GM23338 (cell line): ENCODE measurements around the gene BIRC6.

Experiments
- CREB1 ChIP-seq: fragments of 250-450 bp; sonication (Bioruptor Pico); IDR thresholded peaks from 2 replicates; pipeline ENCODE4 v1.5.0; 2020; ENCODE audit warnings: low read depth, mild to moderate bottlenecking, moderate library complexity
- EZH2 ChIP-seq: fragments of 200-600 bp; sonication (generic); IDR thresholded peaks from one replicate; pipeline ENCODE4 v1.8.0; 2017; ENCODE audit warnings: antibody characterized with exemption, mild to moderate bottlenecking, low read depth; ENCODE audit not compliant: unreplicated experiment
- EZH2phosphoT487 ChIP-seq: fragments of 200-600 bp; sonication (generic); IDR thresholded peaks from one replicate; pipeline ENCODE4 v1.8.1; 2018; ENCODE audit warnings: antibody characterized with exemption; ENCODE audit not compliant: unreplicated experiment
- JUNB ChIP-seq: IDR thresholded peaks from one replicate; pipeline ENCODE4 v1.6.1; 2016; ENCODE audit warnings: antibody characterized with exemption; ENCODE audit not compliant: unreplicated experiment
- NANOG ChIP-seq: IDR thresholded peaks from 2 replicates; pipeline ENCODE4 v1.6.1; 2016; ENCODE audit warnings: antibody characterized with exemption, borderline replicate concordance
- POLR2AphosphoS5 ChIP-seq: IDR thresholded peaks from 2 replicates; pipeline ENCODE4 v1.6.1; 2016; ENCODE audit warnings: antibody characterized with exemption, low read depth
- STAT1 ChIP-seq: IDR thresholded peaks from one replicate; pipeline ENCODE4 v1.6.1; 2016; ENCODE audit warnings: antibody characterized with exemption; ENCODE audit not compliant: unreplicated experiment
- ZNF114 ChIP-seq: fragments of 250-450 bp; sonication (Bioruptor Pico); IDR thresholded peaks from 2 replicates; pipeline ENCODE4 v1.5.0; 2020; ENCODE audit warnings: mild to moderate bottlenecking, moderate library complexity
- ZNF331 ChIP-seq: fragments of 250-450 bp; sonication (Bioruptor Pico); IDR thresholded peaks from 2 replicates; pipeline ENCODE4 v1.5.0; 2020; ENCODE audit warnings: low read depth, mild to moderate bottlenecking, moderate library complexity
- TF ChIP-seq, protein P1 (sequence below), 2 experiments: fragments of 200-600 bp in 1 of 2; sonication (generic) in 1 of 2; conservative IDR thresholded peaks; 2 replicates each; pipeline versions ENCODE4 v1.5.1 to v1.6.1; 2016 to 2017; ENCODE audit warnings: antibody characterized with exemption in 2 of 2, low read depth in 2 of 2, mild to moderate bottlenecking in 2 of 2, moderate library complexity in 1 of 2
- TF ChIP-seq, protein P2 (sequence below): IDR thresholded peaks from one replicate; pipeline ENCODE4 v1.6.1; 2018; ENCODE audit warnings: antibody characterized with exemption; ENCODE audit not compliant: unreplicated experiment
- TF ChIP-seq, protein P3 (sequence below): IDR thresholded peaks from 2 replicates; pipeline ENCODE4 v1.6.1; 2016; ENCODE audit warnings: antibody characterized with exemption
- TF ChIP-seq, protein P4 (sequence below): fragments of 250-450 bp; sonication (Bioruptor Pico); IDR thresholded peaks from 2 replicates; pipeline ENCODE4 v1.5.0; 2020; ENCODE audit warnings: mild to moderate bottlenecking, moderate library complexity

DNA sequence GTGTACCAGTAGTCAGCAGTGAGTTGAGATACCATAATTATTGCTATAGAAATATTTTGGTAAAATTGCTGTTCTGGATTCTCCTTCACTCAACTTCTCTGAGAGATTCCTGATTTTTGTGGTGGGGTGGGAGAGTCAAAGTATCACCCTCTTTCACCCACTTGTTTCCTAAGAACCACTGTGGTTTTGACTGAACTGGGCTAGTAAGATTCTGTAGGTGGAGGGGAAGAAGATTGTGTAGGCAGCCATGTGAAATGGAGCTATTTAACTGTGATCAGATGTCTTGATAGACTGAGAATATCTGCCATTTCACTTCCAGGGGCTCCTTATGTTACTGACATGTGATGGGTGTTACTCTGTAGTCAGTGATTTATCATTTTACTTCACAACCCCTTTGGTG is 45.3 kb downstream of the BIRC6 start:
- TF ChIP-seq, protein P1, sequence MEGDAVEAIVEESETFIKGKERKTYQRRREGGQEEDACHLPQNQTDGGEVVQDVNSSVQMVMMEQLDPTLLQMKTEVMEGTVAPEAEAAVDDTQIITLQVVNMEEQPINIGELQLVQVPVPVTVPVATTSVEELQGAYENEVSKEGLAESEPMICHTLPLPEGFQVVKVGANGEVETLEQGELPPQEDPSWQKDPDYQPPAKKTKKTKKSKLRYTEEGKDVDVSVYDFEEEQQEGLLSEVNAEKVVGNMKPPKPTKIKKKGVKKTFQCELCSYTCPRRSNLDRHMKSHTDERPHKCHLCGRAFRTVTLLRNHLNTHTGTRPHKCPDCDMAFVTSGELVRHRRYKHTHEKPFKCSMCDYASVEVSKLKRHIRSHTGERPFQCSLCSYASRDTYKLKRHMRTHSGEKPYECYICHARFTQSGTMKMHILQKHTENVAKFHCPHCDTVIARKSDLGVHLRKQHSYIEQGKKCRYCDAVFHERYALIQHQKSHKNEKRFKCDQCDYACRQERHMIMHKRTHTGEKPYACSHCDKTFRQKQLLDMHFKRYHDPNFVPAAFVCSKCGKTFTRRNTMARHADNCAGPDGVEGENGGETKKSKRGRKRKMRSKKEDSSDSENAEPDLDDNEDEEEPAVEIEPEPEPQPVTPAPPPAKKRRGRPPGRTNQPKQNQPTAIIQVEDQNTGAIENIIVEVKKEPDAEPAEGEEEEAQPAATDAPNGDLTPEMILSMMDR (conservative IDR thresholded peaks at IDR 0.05; ENCODE audit: low read depth in 2 of 2): no peak
- TF ChIP-seq, protein P2, sequence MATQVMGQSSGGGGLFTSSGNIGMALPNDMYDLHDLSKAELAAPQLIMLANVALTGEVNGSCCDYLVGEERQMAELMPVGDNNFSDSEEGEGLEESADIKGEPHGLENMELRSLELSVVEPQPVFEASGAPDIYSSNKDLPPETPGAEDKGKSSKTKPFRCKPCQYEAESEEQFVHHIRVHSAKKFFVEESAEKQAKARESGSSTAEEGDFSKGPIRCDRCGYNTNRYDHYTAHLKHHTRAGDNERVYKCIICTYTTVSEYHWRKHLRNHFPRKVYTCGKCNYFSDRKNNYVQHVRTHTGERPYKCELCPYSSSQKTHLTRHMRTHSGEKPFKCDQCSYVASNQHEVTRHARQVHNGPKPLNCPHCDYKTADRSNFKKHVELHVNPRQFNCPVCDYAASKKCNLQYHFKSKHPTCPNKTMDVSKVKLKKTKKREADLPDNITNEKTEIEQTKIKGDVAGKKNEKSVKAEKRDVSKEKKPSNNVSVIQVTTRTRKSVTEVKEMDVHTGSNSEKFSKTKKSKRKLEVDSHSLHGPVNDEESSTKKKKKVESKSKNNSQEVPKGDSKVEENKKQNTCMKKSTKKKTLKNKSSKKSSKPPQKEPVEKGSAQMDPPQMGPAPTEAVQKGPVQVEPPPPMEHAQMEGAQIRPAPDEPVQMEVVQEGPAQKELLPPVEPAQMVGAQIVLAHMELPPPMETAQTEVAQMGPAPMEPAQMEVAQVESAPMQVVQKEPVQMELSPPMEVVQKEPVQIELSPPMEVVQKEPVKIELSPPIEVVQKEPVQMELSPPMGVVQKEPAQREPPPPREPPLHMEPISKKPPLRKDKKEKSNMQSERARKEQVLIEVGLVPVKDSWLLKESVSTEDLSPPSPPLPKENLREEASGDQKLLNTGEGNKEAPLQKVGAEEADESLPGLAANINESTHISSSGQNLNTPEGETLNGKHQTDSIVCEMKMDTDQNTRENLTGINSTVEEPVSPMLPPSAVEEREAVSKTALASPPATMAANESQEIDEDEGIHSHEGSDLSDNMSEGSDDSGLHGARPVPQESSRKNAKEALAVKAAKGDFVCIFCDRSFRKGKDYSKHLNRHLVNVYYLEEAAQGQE: no peak
- TF ChIP-seq ZNF331 (CRISPR knock-in tag) (no peak), POLR2AphosphoS5 (no peak), EZH2phosphoT487 (no peak), EZH2 (no peak), CREB1 (no peak), STAT1 (no peak), ZNF114 (no peak), JUNB (no peak), NANOG (no peak)
- TF ChIP-seq, protein P3, sequence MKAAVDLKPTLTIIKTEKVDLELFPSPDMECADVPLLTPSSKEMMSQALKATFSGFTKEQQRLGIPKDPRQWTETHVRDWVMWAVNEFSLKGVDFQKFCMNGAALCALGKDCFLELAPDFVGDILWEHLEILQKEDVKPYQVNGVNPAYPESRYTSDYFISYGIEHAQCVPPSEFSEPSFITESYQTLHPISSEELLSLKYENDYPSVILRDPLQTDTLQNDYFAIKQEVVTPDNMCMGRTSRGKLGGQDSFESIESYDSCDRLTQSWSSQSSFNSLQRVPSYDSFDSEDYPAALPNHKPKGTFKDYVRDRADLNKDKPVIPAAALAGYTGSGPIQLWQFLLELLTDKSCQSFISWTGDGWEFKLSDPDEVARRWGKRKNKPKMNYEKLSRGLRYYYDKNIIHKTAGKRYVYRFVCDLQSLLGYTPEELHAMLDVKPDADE: no peak
- TF ChIP-seq, protein P4, sequence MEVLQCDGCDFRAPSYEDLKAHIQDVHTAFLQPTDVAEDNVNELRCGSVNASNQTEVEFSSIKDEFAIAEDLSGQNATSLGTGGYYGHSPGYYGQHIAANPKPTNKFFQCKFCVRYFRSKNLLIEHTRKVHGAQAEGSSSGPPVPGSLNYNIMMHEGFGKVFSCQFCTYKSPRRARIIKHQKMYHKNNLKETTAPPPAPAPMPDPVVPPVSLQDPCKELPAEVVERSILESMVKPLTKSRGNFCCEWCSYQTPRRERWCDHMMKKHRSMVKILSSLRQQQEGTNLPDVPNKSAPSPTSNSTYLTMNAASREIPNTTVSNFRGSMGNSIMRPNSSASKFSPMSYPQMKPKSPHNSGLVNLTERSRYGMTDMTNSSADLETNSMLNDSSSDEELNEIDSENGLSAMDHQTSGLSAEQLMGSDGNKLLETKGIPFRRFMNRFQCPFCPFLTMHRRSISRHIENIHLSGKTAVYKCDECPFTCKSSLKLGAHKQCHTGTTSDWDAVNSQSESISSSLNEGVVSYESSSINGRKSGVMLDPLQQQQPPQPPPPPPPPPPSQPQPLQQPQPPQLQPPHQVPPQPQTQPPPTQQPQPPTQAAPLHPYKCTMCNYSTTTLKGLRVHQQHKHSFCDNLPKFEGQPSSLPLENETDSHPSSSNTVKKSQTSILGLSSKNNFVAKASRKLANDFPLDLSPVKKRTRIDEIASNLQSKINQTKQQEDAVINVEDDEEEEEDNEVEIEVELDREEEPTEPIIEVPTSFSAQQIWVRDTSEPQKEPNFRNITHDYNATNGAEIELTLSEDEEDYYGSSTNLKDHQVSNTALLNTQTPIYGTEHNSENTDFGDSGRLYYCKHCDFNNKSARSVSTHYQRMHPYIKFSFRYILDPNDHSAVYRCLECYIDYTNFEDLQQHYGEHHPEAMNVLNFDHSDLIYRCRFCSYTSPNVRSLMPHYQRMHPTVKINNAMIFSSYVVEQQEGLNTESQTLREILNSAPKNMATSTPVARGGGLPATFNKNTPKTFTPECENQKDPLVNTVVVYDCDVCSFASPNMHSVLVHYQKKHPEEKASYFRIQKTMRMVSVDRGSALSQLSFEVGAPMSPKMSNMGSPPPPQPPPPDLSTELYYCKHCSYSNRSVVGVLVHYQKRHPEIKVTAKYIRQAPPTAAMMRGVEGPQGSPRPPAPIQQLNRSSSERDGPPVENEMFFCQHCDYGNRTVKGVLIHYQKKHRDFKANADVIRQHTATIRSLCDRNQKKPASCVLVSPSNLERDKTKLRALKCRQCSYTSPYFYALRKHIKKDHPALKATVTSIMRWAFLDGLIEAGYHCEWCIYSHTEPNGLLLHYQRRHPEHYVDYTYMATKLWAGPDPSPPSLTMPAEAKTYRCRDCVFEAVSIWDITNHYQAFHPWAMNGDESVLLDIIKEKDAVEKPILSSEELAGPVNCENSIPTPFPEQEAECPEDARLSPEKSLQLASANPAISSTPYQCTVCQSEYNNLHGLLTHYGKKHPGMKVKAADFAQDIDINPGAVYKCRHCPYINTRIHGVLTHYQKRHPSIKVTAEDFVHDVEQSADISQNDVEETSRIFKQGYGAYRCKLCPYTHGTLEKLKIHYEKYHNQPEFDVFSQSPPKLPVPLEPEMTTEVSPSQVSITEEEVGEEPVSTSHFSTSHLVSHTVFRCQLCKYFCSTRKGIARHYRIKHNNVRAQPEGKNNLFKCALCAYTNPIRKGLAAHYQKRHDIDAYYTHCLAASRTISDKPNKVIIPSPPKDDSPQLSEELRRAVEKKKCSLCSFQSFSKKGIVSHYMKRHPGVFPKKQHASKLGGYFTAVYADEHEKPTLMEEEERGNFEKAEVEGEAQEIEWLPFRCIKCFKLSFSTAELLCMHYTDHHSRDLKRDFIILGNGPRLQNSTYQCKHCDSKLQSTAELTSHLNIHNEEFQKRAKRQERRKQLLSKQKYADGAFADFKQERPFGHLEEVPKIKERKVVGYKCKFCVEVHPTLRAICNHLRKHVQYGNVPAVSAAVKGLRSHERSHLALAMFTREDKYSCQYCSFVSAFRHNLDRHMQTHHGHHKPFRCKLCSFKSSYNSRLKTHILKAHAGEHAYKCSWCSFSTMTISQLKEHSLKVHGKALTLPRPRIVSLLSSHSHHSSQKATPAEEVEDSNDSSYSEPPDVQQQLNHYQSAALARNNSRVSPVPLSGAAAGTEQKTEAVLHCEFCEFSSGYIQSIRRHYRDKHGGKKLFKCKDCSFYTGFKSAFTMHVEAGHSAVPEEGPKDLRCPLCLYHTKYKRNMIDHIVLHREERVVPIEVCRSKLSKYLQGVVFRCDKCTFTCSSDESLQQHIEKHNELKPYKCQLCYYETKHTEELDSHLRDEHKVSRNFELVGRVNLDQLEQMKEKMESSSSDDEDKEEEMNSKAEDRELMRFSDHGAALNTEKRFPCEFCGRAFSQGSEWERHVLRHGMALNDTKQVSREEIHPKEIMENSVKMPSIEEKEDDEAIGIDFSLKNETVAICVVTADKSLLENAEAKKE: no peak
